ENCODE measurements around the gene MIOS. TPM values are rescaled to one million over a fixed set of nuclear protein-coding genes. Genes with fewer than 3 reads are reported as not detected.
A peak's percentile ranks its signal among the peaks of the same experiment; 100 is the strongest.

The MIOS gene
- total and polyA plus RNA-seq, 4 donors: 7.4 to 35.6 (median 12.2) TPM

- Histone ChIP-seq H3K9ac (ENCODE audit: low read depth in 1 of 2, low read length in 2 of 2) (peak overlapping the region in 1 of 2 donors; percentile 91), H3K9me3 (ENCODE audit: control insufficient read depth in 4 of 4, low read length in 3 of 4) (no peaks in the 10 kb centered on the region), H3K4me1 (ENCODE audit: control insufficient read depth in 4 of 4, insufficient read depth in 4 of 4, low read length in 3 of 4) (peaks cover 1 to 59% (median 37%) of the 10 kb centered on the region in 4 donors), H3K27ac (ENCODE audit: low read depth in 1 of 2, low read length in 2 of 2) (no peak overlapping the region), H3K36me3 (ENCODE audit: control insufficient read depth in 4 of 4, insufficient read depth in 3 of 4, low read depth in 1 of 4, low read length in 3 of 4) (no peaks in the 10 kb centered on the region), H3K27me3 (ENCODE audit: control insufficient read depth in 4 of 4, insufficient read depth in 4 of 4, low read length in 3 of 4) (no peaks in the 10 kb centered on the region), H3K4me3 (ENCODE audit: low read depth in 1 of 3, low read length in 3 of 3) (peak overlapping the region; percentile 80 to 94 (median 94))
- no peak for DNase-seq (ENCODE audit: low spot score)
- 74% methylated on average over 2 of the region's 2 CpGs for WGBS
- TF ChIP-seq TAF1 (conservative IDR thresholded peaks at IDR 0.05): no peak
- no peak for TF ChIP-seq NR2F2 (IDR thresholded peaks at IDR 0.05)
These were observed 1.3 kb downstream of the MIOS start for GRCh38 chr7:7567898-7568531.

- Histone ChIP-seq H3K27ac (ENCODE audit: low read depth in 1 of 2, low read length in 2 of 2) (no peak overlapping the region), H3K4me1 (ENCODE audit: control insufficient read depth in 4 of 4, insufficient read depth in 4 of 4, low read length in 3 of 4) (peaks cover 0 to 59% (median 36%) of the 10 kb centered on the region in 4 donors), H3K36me3 (ENCODE audit: control insufficient read depth in 4 of 4, insufficient read depth in 3 of 4, low read depth in 1 of 4, low read length in 3 of 4) (no peaks in the 10 kb centered on the region), H3K4me3 (ENCODE audit: low read depth in 1 of 3, low read length in 3 of 3) (peak overlapping the region in 1 of 3 donors; percentile 15), H3K9ac (ENCODE audit: low read depth in 1 of 2, low read length in 2 of 2) (no peak overlapping the region), H3K9me3 (ENCODE audit: control insufficient read depth in 4 of 4, low read length in 3 of 4) (no peaks in the 10 kb centered on the region), H3K27me3 (ENCODE audit: control insufficient read depth in 4 of 4, insufficient read depth in 4 of 4, low read length in 3 of 4) (no peaks in the 10 kb centered on the region)
- DNase-seq (ENCODE audit: low spot score): no peak
- no peak for TF ChIP-seq HNF4G (IDR thresholded peaks at IDR 0.05)
- 87% methylated on average over 4 of the region's 4 CpGs for WGBS
These were observed 1.9 kb downstream of the MIOS start for GRCh38 chr7:7568553-7568952.

- H3K27me3 ChIP-seq (ENCODE audit: control insufficient read depth in 4 of 4, insufficient read depth in 4 of 4, low read length in 3 of 4): no peaks in the 10 kb centered on the region
- H3K27ac ChIP-seq (ENCODE audit: low read depth in 1 of 2, low read length in 2 of 2): peak overlapping the region in 1 of 2 donors; percentile 38
- WGBS: 60% methylated on average over 5 of the region's 5 CpGs
- no peak for TF ChIP-seq ATF3 (IDR thresholded peaks at IDR 0.05)
- TF ChIP-seq HNF4G (IDR thresholded peaks at IDR 0.05): no peak
- TF ChIP-seq ZBTB33 (IDR thresholded peaks at IDR 0.05): no peak
- no peak for TF ChIP-seq HNF4A (conservative IDR thresholded peaks at IDR 0.05)
- no peak for TF ChIP-seq YY1 (IDR thresholded peaks at IDR 0.05)
- TF ChIP-seq JUND (IDR thresholded peaks at IDR 0.05): no peak
- no peak for TF ChIP-seq NR2F2 (IDR thresholded peaks at IDR 0.05)
- TF ChIP-seq REST (IDR thresholded peaks at IDR 0.05): no peak
- TF ChIP-seq GABPA (IDR thresholded peaks at IDR 0.05 in 1 of 2, conservative IDR thresholded peaks at IDR 0.05 in 1 of 2): no peak
- no peak for TF ChIP-seq FOXA1 (IDR thresholded peaks at IDR 0.05)
- no peak for DNase-seq (ENCODE audit: low spot score)
- no peak overlapping the region for H3K4me3 ChIP-seq (ENCODE audit: low read depth in 1 of 3, low read length in 3 of 3)
- H3K9me3 ChIP-seq (ENCODE audit: control insufficient read depth in 4 of 4, low read length in 3 of 4): no peaks in the 10 kb centered on the region
- H3K9ac ChIP-seq (ENCODE audit: low read depth in 1 of 2, low read length in 2 of 2): no peak overlapping the region
- peaks cover 0 to 2% (median 0%) of the 10 kb centered on the region in 4 donors for H3K36me3 ChIP-seq (ENCODE audit: control insufficient read depth in 4 of 4, insufficient read depth in 3 of 4, low read depth in 1 of 4, low read length in 3 of 4)
- peaks cover 0 to 58% (median 33%) of the 10 kb centered on the region in 4 donors for H3K4me1 ChIP-seq (ENCODE audit: control insufficient read depth in 4 of 4, insufficient read depth in 4 of 4, low read length in 3 of 4)
These were observed 2.4 kb downstream of the MIOS start for GRCh38 chr7:7569081-7569527.
